Femur (tissue), 1 donor: ENCODE measurements around the gene DGCR2.

Experiments used
- DNase-seq: peaks from one replicate; pipeline ENCODE4 v3.0.0-alpha.2; 2017

DGCR2 gene

DNA sequence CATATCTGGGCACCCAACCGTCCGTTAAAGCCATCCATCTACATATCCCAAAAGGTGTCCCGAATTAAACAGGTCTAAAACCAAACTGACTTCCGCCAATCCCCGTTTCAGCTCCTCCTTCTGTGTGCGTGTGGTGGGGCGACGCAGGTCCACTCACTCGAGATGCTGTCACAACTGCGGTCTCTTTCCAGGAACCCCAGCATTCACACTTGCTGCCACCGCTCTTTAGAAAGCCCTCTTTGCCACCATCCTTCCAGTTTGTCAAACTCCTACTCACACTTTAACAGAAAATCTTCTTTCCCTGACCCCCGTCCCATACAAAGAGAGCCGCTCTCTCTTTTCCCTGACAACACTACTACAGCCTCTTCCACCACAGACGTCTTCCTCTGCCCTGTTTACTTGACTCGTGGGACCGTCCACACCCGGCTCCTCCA, 21.8 kb upstream of the DGCR2 start:
- no peak for DNase-seq

- DNase-seq: no peak
Measured at GRCh38 chr22:19143212-19143611, 21.0 kb upstream of the DGCR2 start.

DNA sequence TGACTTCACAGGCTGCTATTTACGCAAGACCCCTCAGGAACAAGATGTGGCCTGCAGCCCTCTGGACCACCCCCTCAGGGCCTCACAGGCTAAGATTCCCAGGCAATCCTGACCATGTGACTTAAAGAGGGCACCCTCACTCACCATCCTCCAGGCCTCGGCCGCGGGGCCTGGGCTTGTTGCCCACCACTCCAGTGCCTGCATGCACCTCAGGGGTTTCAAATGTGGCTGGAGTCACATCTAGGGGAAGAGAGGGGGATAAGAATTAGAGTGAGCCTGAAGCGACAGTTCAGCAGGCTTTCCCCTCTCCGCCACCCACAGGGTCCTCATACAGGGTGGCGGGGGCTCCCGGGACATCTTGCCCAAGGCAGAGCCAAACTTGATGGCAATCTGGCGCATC, 20.2 kb upstream of the DGCR2 start:
- no peak for DNase-seq

DNA sequence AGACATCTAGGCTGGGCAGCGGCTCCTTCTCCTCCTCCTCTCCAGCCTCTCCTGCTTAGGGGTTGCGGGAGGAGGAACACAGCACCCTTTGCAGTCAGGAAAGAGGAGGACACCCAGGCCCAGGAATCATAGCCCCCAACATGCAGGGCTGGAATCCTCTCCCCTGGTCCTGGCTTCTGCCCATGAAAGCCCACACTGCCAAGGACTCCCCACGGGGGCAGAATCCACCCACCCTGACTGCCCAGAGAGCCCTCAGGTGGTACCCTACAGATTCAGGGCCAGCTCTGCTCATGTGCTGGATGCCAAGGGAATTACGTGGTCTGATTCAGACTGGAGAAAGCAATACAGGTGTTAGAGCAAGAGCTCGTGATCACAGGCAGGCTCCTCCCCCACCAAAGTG, 17.8 kb upstream of the DGCR2 start:
- no peak for DNase-seq

DNA sequence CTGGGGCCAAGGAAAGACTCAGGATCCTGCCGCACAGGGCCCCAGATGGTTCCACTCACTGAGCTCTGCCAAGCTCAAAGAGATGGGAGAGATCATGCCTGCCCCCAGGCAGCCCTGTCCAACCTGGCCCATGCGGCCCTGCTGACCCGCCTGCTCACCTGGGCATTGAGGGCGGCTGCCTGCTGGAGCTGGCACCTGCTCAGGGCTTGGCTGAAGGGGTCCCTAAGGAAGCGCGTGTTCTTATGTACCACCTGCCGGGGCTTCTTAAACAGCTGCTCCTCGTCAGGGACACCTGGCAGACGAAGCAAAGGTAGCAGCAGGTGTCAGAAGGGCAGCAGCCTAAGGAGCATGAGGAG, 16.8 kb upstream of the DGCR2 start:
- no peak for DNase-seq

DNA sequence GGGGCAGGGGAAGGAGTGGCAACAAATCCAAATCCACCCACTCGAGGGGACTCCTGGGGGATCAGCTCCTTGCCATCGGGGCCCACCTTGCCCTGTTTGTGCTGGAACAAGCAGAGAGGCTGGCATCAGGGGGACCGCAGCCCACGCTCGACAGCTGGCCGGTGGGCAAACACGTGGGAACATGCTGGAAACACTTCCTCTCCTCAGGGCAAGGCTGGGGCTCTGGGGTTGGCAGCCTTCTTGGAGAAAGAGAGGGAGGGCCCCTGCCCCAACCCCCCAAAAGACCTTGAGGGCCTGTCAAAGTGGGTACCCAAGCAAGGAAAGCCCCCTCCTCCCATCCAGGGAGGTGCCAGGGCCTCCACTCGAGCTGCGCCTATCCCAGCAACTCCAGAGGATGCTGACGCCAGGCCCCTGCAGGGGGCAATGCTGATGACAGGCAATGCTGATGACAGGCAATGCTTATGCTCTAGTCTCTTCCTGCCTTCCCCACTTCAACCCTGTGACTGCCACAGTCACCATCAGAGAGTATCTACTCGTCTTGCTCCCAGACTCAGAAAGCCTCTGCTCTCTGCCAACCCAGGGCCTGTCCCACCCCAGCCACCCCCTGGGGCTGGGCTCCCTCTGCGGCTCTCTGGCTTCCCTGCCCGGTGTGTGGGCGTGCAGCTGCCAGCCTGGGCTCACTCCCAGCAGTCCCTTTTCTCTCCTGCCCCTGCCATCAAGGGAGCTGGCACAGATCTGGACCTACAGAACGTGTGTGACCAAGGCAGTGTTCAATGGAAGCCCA, 16.2 kb upstream of the DGCR2 start:
- DNase-seq: no peak

DNA sequence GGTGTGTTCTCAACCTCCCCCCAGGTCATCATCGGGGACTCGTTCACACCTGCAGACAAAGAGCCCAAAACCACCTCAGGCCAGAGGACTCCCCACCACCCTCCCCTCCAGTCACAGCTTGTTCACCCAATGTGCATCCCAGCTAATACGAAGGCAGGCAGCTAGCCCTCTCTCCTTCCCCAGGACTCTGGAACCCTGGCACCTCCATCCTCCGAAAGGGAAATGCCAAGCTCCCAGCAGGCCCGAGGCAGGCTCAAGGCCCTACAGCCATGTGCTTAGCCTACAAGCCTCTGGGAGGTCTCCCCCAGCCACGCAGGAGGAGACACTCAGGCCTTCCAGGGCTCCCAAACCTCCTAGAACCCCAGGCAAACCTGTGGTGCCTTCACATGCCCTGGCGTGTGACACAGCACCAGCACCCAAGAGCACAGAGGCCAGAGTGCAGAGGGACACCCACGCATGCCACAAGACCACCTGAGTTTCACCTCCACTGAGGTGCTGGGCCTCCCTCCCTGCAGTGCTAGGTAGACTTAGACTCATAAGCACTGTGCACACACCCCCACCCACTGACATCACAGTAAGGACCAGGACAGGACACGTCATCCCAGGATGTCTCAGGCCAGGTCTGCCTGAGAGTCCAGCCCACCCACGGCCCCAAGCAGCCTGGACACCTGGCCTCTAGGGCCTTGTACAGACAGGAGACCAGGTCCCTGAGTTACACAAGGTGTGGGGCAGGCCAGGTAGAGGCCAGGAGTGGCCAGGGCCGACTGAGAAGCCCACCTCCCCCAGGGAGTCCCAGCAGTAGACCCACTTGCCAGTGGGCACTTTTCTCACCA, 15.4 kb upstream of the DGCR2 start:
- DNase-seq: no peak

DNA sequence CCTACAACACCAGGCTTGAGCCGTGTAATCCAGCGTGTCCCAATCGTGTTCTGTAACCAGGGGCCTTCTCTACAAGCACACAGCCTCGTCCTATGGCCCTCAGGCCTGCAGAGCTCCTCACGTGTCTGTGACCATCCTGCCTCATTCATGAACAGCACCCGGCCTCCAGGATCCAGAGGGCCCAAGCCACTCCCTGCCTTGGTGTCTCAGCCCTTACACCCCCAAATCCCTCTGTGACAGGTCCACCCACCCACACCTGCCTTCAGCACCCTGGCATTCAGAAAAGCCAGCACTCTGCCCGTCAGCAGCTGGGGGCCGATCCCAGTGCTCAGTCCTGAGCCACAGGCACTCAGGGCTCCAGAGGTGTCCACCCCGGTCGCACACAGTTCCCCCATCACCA, 14.7 kb upstream of the DGCR2 start:
- no peak for DNase-seq

DNA sequence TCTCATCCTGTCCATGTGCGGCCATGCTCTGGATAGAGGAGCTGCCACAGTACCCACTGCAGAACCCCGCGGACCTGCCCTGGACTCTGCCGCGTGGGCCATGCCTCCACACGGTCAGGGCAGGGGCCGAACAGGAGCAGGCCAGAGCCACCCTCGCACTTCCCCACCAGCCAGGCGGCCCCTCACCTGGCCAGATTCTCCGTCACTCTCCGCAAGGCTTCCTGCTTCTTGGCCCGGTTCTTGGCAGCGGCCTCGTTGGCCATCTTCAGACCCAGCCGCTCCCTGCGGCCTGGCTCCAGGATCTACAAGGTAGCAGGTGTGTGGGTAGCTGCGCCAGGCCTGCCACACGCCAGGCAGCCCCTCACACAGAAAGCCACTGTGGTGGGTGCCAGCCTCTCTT, 12.7 kb upstream of the DGCR2 start:
- no peak for DNase-seq

DNA sequence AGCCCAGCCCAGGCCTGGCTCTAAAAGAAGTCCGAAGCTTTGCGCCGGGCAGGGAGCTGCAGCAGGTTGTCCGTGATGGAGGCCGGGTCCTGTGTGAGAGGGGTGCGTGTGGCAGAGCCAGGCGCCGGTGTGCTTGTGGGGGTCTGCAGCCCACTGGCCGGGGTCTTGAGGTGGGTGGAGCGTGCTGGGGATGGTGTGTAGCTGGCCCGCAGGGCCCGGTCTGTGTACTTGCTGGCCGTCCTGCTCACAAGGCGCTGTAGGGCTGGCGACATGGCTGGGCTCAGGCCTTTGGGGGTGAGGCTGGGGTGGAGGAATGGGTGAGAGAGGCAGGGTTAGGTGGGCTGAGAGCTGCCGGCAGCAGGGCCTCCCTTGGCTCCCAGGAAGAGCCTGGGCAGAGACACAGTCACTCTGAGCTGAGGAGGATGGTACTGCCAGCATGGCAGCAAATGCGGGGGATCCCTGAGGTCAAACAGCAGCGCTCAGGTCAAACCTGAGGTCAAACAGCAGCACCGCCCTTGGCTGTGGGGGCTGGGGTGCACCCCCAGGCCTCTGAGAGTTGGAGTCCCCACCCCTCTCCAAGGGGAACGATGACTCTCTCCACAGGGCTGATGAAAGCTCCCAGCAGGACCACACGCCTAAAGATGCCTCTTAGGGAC, 12.1 kb upstream of the DGCR2 start:
- DNase-seq: no peak

- DNase-seq: no peak
Measured at GRCh38 chr22:19133561-19133960, 11.3 kb upstream of the DGCR2 start.

- DNase-seq: no peak
Measured at GRCh38 chr22:19132693-19133400, 10.6 kb upstream of the DGCR2 start.

DNA sequence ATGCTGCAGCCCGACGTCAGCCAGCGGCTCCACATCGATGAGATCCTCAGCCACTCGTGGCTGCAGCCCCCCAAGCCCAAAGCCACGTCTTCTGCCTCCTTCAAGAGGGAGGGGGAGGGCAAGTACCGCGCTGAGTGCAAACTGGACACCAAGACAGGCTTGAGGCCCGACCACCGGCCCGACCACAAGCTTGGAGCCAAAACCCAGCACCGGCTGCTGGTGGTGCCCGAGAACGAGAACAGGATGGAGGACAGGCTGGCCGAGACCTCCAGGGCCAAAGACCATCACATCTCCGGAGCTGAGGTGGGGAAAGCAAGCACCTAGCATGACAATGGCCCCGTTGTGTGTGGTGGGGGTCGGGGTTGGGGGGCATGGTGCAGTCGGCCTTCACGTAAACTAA, 9.9 kb upstream of the DGCR2 start:
- DNase-seq: no peak

GRCh38 chr22:19131685-19132015, 9.4 kb upstream of the DGCR2 start:
- no peak for DNase-seq

GRCh38 chr22:19130959-19131684, 8.9 kb upstream of the DGCR2 start, which contains the start of gene TSSK2:
Gene TSSK2, plus strand, starts transcription at chr22:19131308. Its CDS starts 92 bp downstream, at chr22:19131400.
- DNase-seq: no peak

- DNase-seq: no peak
Measured at GRCh38 chr22:19129871-19130270, 7.7 kb upstream of the DGCR2 start.

DNA sequence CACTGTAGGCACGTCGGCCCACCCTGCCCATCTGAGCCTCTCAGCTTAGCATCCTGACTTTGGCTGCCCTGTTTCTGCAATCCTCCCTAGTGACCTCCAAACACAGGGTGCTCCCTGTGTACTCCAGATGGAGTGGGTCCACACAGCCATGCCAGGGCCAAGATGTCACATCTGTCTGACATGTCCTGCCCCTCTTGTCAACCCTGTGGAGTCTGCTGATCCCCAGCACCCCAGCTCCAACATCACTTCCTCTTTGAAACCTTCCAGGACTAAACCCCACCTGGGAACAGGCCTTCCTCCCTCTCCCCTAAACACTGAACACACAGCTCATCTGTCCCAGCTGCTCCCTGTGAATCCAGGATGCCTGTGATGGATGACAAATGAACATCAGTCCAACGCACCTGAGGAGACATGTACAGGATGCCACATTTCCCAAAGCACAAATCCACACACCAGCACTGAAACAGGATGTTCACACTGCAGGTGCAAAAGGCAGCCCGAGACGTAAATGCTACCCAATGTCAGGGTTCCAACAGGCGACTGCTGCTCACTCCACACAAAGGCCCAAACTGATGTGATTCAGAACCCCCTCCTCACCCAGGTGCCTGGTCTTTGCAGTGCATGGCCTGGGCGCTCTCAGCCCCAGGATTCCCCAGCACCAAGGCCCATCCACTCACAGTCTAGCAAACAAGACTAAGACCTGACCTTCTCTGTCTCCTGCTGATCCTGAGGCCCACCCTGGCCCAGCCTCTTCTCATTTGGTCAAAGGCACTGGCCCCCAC, 6.9 kb upstream of the DGCR2 start:
- no peak for DNase-seq

GRCh38 chr22:19128009-19128401, 5.8 kb upstream of the DGCR2 start:
- no peak for DNase-seq

- no peak for DNase-seq
Measured at GRCh38 chr22:19127329-19128008, 5.3 kb upstream of the DGCR2 start.

- no peak for DNase-seq
Measured at GRCh38 chr22:19126309-19127273, 4.4 kb upstream of the DGCR2 start.
